ENCODE measurements around the gene DNAH2. TPM values are rescaled to one million over a fixed set of nuclear protein-coding genes. Genes with fewer than 3 reads are reported as not detected.

The DNAH2 gene
- total RNA-seq, 2 donors from 2014 or later: 0.09 to 4.9 TPM

GRCh38 chr17:7846765-7847661 lies 129.5 kb downstream of the DNAH2 start:
- H3K4me3 ChIP-seq: no peak overlapping the region
- H3K4me1 ChIP-seq (replicated peaks): peaks cover 11% of the 10 kb centered on the region
- whole genome bisulfite sequencing: 84% methylated on average over 34 of the region's 34 CpGs
- no peaks in the 10 kb centered on the region for H3K27me3 ChIP-seq (replicated peaks; ENCODE audit: insufficient read depth)
- TF ChIP-seq POLR2AphosphoS5 (IDR thresholded peaks at IDR 0.05) (no peak), CTCF (IDR thresholded peaks at IDR 0.05) (no peak), POLR2A (IDR thresholded peaks at IDR 0.05) (no peak)
- H3K36me3 ChIP-seq: peaks cover 23% of the 10 kb centered on the region in 2 donors
- H3K27ac ChIP-seq: no peak overlapping the region
- DNase-seq (ENCODE audit: low spot score): no peak
- intact Hi-C loops (cut with DNase I): loop anchor here (10.0 kb wide), 1 partner anchor 308 kb away; the partner anchor contains the start of gene PER1
- H3K9me3 ChIP-seq: no peaks in the 10 kb centered on the region

- no peak for DNase-seq (ENCODE audit: low spot score)
- no peaks in the 10 kb centered on the region for H3K9me3 ChIP-seq
- intact Hi-C loops (cut with DNase I): loop anchor here (10.0 kb wide), 1 partner anchor 307 kb away; the partner anchor contains the start of gene PER1
- TF ChIP-seq POLR2AphosphoS5 (IDR thresholded peaks at IDR 0.05) (no peak), POLR2A (IDR thresholded peaks at IDR 0.05) (no peak), CTCF (IDR thresholded peaks at IDR 0.05) (no peak)
- peaks cover 11% of the 10 kb centered on the region for H3K4me1 ChIP-seq (replicated peaks)
- H3K27ac ChIP-seq: no peak overlapping the region
- H3K4me3 ChIP-seq: no peak overlapping the region
- 84% methylated on average over 20 of the region's 20 CpGs for WGBS
- H3K27me3 ChIP-seq (replicated peaks; ENCODE audit: insufficient read depth): no peaks in the 10 kb centered on the region
- peaks cover 23 to 27% of the 10 kb centered on the region in 2 donors for H3K36me3 ChIP-seq
Measured at GRCh38 chr17:7848131-7848579, 130.6 kb downstream of the DNAH2 start.

- DNase-seq (ENCODE audit: low spot score): no peak
- intact Hi-C loops (cut with DNase I): loop anchor here (10.0 kb wide), 1 partner anchor 306 kb away; the partner anchor contains the start of gene PER1
- H3K36me3 ChIP-seq: peaks cover 23 to 33% of the 10 kb centered on the region in 2 donors
- TF ChIP-seq POLR2A (IDR thresholded peaks at IDR 0.05) (no peak), CTCF (IDR thresholded peaks at IDR 0.05) (no peak), POLR2AphosphoS5 (IDR thresholded peaks at IDR 0.05) (no peak)
- no peaks in the 10 kb centered on the region for H3K27me3 ChIP-seq (replicated peaks; ENCODE audit: insufficient read depth)
- WGBS: 93% methylated on average over 19 of the region's 21 CpGs
- peaks cover 11% of the 10 kb centered on the region for H3K4me1 ChIP-seq (replicated peaks)
- H3K4me3 ChIP-seq: no peak overlapping the region
- H3K9me3 ChIP-seq: no peaks in the 10 kb centered on the region
- H3K27ac ChIP-seq: no peak overlapping the region
Measured at GRCh38 chr17:7848739-7849129, 131.2 kb downstream of the DNAH2 start.

GRCh38 chr17:7849130-7849750 lies 131.7 kb downstream of the DNAH2 start:
- intact Hi-C loops (cut with DNase I): loop anchor here (10.0 kb wide), 1 partner anchor 306 kb away; the partner anchor contains the start of gene PER1
- H3K36me3 ChIP-seq: peaks cover 23 to 33% of the 10 kb centered on the region in 2 donors

More at GRCh38 chr17:7849130-7849750, 131.7 kb downstream of the DNAH2 start:
- H3K27me3 ChIP-seq (replicated peaks; ENCODE audit: insufficient read depth): no peaks in the 10 kb centered on the region
- no peak for DNase-seq (ENCODE audit: low spot score)
- no peak overlapping the region for H3K4me3 ChIP-seq
- no peaks in the 10 kb centered on the region for H3K9me3 ChIP-seq
- H3K4me1 ChIP-seq (replicated peaks): peaks cover 11% of the 10 kb centered on the region
- TF ChIP-seq POLR2AphosphoS5 (IDR thresholded peaks at IDR 0.05) (no peak), CTCF (IDR thresholded peaks at IDR 0.05) (no peak), POLR2A (IDR thresholded peaks at IDR 0.05) (no peak)
- no peak overlapping the region for H3K27ac ChIP-seq
- 85% methylated on average over 35 of the region's 35 CpGs for WGBS

All from prostate gland (tissue), 2 donors.